NCI-H226 (cell line): ENCODE measurements around the gene ASH1L.
A peak's percentile ranks its signal among the peaks of the same experiment; 100 is the strongest.

ENCODE experiments used
- DNase-seq: peaks from one replicate; pipeline ENCODE4 v3.0.0-alpha.2; 2015

ASH1L gene

DNA sequence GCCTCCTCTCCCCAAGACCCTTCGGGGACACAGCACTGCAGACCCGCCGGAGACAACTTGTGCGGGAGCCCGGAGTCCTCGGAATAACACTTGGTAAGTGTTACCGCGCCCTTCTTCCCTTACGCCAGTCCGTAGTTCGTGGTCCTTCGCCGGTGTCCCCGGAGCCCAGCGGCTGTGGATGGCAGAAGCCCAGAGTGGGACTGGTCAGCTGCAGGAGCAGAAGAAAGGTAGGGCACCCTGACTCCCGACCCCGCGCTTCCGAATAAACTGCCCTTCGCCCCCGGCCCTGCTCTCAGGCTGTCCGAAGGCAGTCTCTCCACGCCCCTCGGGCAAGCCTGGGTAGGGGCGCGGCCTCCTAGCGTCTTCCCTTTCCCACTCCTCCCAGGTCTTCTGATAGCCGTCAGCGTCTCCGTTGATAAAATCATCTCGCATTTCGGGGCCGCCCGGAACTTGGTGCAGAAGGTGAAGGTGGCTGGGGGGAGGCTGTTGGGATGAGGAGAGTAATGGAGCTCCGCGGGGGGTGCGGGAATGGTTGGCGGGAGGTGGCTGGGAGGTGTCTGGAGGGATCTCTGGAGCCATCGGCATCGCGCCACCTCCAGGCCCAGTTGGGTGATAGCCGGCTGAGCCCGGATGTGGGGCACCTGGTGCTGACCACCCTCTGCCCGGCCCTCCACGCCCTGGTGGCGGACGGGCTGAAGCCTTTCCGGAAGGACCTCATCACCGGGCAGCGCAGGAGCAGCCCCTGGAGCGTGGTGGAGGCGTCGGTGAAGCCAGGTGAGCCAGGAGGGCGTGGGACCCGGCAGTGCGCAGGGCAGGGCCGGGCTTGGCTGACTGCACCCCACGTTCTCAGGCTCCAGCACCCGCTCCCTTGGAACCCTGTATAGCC lies 237.6 kb downstream of the ASH1L start:
- DNase-seq: peak; percentile 54

DNA sequence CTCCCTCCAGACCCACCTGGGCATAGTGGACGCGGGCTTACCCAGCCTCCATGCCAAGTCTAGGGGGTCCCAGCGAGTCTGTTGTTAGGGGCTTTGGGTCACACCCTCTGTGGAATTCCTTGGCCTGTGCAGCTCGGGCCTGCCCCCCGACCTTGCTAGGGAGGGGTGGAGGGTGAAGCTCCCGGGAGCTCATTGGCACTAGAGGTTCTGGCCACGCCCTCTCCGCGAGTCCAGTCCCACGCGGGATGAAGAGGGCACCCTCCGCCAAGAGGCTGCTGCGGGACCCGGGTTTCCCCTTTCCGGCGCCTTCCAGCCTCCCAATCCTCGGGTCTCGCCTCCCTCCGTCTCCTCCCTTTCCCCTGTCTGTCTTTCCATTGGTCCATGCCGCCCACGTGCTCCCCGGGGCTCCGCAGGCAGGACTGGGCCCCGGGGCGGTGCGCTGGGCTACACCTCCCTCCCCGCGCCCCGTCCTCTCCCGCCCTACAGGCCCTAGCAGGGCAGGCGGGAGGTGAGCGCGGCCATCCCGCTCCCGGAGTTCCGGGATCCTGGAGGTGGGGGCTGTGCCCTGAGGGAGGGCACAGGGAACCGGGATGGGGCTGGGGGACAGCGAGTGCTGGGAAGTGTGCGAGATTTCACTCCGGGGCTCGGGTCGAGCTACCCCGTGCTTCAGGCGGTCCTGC lies 238.4 kb downstream of the ASH1L start:
- peak; percentile 99 for DNase-seq

DNA sequence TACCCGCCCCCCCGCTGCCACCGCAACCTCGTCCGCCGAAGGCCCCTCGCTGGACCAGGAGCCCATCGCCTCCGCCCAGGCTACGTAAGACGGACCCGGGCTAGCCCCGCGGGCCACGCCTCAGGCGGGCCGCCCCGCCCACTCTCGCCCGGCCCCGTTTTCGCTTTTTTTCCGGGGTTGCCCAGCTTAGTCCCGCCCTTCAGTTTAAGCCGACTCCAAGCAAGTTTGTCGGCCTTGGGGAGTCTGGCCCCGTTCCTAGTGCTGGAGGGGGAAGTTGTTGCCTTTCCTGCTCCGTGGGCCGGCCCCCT lies 238.9 kb downstream of the ASH1L start:
- peak; percentile 83 for DNase-seq

DNA sequence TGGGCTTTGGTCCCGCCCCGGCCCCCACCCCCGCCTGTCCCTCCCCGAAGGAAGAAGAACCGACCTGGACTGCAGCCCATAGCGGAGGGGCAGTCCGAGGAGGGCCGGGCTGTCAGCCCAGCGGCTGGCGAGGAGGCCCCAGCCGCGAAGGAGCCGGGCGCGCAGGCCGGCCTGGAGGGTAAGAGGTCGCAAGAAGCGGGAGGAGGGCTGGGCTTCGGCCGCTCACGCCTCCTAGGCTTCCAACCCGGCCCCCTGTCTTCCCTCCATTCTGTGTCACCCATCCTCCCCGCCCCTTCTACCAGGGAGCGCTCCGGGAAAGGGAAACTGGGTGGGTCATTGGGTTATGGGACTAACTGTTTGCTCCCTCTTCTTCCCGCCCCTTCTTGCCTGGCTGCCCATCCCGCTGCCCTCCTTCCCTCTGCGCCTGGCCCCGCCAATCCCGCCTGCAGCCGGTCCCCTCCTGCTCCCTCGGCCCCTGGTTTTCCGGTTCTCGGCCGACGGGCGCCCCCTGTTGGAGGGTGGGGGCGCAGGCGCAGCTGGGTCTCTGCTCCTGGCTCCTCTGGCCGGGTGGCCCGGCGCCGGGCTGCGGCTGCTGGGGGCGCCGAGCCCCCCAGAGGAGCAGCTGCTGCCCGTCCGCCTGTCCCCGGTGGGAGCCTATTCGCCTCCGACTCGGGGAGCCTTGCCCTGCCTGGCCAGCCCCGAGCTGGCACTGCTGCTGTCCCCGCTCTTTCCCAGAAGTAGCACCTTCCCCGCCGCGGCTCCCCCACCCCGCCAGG lies 239.5 kb downstream of the ASH1L start:
- peak; percentile 95 for DNase-seq

DNA sequence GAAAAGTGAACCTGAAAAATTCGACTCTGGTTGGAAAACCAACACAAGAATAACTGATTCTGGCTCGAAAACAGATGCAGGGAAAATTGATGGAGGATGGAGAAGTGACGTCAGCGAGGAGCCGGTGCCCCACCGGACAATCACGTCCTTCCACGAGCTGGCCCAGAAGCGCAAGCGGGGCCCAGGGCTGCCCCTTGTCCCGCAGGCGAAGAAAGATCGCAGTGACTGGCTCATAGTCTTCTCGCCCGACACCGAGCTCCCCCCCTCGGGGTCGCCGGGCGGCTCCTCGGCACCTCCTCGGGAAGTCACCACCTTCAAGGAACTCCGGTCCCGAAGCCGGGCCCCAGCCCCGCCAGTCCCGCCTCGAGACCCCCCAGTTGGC lies 240.0 kb downstream of the ASH1L start:
- DNase-seq: no peak

DNA sequence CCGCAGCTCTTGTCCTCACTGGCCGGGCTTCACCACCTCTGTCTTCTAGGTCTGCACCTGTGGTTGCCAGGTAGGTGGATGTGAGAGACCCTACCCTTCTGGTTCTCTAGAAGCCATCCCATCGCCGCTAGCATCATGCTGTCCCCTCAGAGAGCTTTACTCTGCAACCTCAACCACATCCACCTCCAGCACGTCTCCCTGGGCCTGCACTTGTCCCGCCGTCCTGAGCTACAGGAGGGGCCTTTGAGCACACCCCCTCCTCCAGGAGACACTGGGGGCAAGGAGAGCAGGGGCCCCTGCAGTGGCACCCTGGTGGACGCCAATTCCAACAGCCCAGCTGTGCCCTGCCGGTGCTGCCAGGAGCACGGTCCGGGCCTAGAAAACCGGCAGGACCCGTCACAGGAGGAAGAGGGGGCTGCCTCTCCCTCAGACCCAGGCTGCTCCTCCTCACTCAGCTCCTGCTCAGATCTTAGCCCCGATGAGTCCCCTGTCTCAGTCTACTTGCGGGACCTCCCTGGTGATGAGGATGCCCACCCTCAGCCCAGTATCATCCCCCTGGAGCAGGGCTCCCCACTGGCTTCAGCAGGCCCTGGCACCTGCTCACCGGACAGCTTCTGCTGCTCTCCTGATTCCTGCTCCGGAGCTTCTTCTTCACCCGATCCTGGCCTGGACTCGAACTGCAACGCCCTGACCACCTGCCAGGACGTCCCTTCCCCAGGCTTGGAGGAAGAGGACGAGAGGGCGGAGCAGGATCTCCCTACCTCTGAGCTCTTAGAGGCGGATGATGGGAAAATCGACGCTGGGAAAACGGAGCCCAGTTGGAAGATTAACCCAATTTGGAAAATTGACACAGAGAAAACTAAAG lies 240.7 kb downstream of the ASH1L start:
- DNase-seq: no peak

DNA sequence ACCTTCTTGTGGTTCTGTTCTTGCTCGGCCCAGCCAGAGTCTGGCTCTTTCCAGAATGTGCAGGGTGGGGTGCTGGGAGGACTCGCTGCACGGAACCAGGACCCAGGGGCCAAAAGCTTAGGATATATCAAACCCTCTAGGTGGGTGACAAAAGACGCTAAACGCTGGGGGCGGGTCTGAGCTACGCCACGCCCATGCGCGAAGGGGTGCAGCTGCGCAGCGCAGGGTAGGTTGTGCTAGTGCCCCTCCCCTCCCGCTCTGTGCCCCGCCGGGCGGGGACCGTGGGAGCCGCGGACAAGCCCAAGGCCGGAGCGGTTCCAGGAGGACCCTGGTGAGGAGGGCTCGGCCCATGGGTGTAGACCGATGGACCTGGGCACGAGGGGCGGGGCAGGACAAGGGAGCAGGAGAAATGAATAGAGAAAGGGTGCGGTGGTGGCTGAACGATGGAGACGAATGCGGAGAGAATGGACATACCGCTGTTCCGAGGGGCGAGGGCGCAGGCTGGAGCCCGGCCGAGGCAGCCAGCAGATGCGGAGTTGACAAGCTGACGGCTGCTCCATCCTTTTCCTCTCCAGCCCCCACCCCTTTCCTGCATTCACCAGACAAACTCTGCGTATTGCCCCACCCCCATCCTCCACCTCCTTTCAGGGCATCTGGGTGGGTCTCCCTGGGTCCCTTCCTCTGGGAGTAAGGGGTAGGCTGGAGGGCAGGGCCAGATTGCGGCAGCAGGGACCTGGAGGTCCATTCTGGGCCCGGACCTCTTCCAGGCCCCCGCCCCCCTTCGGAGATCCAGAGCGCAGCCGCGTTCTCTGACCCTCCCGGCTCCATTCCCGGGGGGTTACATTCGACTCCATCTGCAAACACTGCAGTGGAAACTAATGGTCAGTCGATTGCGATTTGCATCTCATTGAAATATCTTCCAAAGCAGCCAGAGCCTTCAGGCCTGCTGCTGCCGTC lies 241.7 kb downstream of the ASH1L start, which contains the start of gene RUSC1:
RUSC1 (plus strand) TSS at position 234 of the 957 bp plus-strand sequence. CDS start 880 bp downstream, outside the sequence.
- DNase-seq: no peak

DNA sequence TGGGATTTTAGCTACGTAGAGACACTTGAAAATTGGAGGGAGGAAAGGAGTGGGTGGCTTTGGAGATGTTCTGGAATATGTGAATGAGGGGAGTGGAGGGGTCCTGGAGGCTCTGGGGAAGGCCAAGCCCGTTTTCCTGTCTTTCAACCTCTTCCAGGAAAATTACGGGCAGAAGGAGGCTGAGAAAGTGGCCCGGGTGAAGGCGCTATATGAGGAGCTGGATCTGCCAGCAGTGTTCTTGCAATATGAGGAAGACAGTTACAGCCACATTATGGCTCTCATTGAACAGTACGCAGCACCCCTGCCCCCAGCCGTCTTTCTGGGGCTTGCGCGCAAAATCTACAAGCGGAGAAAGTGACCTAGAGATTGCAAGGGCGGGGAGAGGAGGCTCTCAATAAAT lies 242.4 kb downstream of the ASH1L start:
- no peak for DNase-seq

DNA sequence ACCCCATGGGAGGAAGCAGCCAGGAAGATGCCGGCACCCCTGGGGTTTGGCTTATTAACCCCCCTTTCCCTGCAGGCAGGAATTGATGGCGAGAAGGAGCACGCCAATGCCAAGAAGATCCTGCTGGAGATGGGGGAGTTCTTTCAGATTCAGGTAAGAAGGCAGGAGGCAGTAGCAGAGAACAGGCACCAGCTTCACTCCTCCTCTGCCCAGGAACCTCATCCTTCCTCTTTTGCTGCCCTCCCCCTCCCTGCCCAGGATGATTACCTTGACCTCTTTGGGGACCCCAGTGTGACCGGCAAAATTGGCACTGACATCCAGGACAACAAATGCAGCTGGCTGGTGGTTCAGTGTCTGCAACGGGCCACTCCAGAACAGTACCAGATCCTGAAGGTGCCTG lies 243.1 kb downstream of the ASH1L start:
- DNase-seq: no peak

DNA sequence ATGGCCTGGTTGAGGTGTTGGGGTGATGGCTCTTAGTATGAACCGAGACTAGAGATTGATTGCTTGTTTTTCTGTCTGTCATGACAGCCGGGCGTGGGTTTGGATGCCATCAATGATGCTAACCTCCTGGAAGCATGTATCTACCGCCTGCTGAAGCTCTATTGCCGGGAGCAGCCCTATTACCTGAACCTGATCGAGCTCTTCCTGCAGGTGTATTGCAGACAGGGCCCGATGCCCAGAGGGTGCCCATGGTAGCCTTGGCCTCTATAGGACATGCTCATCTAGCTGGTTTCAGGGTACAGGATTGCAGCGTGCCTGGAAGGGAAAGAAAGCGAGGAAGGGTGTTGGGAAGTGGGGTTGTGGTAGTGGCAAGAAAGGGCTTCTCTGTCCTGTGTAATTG lies 244.5 kb downstream of the ASH1L start:
- no peak for DNase-seq

DNA sequence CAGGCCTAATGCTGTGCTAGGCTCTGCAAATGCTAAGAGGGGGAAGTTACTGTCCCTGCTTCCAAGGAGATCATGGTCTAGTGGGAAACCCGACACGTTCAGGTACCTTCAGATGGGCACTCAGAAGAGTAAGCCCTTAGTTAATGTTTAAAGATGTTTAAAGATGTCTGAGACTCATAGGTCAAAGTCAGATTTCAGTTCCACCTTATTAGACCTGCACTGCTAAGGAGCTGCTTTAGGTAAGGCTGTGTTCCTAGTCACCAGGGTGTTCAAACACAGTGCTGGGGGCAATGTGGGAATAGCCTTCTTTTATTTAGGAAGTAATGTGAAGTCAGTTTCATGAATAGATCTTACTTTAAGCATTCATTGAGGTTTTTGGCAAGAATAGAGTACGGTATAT lies 245.7 kb downstream of the ASH1L start:
- no peak for DNase-seq

DNA sequence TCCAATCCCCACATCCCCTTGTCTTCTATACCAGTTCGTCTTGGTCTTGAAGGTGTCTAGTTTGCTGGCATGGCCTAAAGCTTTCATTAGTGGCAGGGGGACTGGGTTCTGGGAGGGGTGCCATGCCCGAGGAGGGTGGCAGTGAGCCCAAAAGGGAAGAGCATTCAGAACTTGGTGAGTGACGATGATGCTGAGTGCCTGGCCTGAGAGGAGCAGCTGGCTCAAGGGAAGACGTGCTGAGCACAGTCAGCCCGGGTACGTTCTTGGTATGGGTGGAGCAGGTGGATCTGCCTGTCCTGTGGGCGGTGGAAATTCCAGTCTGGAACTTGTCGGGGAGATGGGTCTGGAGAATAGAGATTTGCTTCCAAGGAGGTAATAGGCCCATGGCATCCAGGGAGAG lies 249.3 kb downstream of the ASH1L start:
- DNase-seq: no peak

DNA sequence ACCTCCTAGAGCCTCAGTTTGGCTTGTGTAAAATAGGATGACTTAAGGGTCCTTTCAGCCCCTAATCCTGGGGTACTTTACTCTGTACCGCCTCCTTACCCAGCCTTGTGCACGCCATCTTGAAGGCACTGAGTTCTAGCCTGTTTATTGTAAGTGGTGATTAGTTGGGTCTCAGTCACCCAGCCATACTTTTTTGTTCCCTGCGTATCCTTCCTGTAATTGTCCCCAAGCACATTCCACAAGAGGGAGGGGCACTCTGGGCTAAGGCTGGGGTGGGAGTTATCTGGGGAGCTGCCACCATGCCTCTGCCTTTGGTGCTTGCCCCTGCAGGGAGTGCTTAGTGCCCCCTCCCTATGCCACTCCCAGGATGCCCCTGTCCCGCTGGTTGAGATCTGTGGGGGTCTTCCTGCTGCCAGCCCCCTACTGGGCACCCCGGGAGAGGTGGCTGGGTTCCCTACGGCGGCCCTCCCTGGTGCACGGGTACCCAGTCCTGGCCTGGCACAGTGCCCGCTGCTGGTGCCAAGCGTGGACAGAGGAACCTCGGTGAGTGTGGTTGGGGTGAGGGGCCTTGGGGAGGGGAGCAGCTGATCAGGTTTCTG lies 253.1 kb downstream of the ASH1L start:
- no peak for DNase-seq

DNA sequence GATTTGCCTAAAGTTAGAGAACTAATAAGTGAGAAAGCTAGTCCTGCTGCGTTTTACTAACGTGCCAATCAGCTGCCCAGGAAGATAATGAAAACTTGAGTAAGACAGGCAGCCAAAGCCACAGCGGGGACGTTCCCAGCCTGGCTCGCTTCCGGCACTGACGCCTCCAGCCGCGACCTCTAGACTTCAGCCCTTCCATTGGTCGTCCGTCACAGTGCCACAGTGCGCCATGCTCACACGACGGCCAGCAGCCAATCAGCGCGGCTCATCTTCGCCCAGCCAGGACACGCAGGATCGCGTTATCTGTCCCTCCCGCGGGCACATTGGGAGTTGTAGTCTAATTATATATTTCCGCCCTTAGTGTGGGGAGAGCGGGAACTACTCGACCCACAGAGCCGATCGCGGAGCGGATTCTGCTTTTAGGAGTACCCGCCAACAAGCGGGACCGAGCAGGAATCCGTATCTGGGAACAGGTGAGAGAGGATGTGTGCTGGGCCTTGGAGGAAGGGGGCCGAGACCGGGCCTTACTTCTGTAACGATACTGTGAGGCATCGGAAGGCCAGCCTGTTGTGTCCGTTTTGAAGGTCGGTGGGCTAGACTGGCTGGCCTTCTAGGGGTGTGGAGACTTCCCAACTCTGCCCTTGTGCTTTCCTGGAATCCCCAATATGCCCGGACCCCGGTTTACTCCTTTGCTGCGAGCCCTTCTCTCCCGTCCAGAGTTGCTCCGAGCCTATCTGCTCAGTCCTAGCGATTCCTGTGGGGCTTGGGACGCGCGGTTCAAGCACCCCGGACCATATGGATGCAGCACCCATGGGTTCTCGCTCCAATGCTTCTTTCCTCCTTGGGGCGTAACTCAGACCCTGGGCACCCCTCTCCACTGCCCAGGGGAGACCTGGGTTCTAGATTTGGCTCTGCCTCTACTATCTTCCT lies 253.8 kb downstream of the ASH1L start, which contains the start of gene FDPS:
FDPS (plus strand) TSS at position 374 of the 930 bp plus-strand sequence. CDS start 924 bp downstream, outside the sequence.
- DNase-seq: peak; percentile 100

DNA sequence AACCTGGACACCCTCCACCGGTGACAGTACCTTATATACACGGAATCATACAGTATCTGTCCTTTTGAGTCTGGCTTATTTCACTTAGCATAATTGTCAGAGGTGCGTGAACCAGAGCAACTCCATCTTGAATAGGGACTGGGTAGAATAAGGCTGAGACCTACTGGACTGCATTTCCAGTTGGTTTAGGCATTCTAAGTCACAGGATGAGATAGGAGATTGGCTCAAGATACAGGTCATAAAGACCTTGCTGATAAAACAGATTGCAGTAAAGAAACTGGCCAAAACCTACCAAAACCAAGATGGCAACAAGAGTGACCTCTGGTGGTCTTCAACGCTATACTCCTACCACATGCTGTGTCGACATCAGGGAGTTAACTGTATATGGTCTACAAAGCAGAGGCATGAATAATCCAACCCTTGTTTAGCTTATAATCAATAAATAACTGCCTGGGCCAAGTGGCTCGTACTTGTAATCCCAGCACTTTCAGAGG lies 255.3 kb downstream of the ASH1L start:
- no peak for DNase-seq

DNA sequence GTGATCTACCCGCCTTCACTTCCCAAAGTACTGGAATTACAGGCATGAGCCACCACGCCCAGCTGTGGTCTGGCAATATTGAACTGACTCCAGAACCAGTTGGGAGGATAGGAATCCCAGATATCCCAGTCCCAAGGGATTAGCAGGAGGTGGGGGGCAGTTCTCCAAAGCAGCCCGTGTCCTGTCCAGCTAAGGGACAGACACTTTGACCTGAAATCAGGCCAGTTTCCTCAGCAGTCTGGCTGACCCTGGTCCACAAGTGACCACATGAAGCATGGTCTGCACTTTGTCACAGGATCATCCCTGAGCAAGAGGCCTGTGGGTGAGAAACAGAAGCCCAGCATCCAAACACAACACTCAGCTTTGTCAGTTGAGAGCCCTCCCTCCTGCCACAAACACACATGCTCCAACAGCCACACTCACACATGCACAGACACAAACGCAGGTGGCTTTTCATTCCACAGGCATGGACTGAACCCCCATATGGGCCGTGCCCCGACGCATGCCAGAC lies 256.7 kb downstream of the ASH1L start:
- peak; percentile 54 for DNase-seq

DNA sequence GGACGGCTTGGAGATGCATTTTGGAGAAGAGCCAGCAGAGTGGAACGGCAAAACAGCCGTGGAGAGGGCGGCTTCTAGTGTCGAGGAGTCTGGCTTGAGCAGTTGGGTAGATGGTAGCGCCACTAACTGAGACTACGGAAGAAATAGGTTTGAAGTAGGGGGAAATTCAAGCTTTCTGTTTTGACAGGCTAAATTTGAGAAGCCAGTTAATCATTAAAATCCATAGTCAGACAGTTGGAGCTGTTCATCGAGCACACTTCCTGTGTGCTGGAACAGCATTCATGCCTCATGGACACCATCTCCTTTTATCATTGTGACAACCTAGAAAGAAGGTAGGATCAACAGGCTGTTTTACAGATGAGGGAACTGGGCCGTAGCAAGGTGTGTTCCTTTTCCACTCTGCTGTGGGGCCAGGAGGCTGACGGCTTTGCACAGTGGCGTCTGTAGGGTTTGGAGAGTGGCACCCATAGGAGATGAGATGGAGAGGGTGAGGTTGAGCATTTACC lies 258.0 kb downstream of the ASH1L start:
- DNase-seq: no peak

DNA sequence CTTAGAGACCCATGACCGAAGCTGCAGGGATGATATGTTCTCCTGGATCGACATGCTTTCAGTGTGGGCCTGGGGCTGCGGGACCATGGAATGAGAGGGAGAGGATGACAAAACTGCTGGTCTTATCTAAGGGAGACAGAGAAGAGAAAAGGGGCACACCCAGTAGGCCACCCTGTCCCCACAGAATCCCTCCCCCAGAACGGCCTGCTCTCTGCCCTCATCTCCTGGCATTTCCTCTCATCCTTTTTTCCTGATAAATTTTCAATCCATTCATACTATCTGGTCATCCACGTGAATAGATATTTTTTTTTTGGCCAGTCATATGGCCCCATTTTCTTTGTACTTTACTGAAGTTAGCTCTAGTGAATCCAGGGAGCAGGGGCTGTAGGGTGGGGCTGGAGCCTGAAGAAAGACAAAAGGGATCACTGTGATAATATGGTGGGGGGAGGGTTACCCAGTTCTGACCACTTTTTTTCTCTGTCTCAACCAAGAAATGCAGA lies 261.2 kb downstream of the ASH1L start, which contains the start of gene PKLR:
PKLR (minus strand) TSS at position 97 of the 500 bp plus-strand sequence; CDS start at position 54, 43 bp downstream.
- no peak for DNase-seq
